Eye (tissue), 1 donor: ENCODE results near the gene AKAP13.
A peak's percentile ranks its signal among the peaks of the same experiment; 100 is the strongest.
"Not testable (repeated sequence)": the region's sequence is repeated elsewhere in the genome, so short reads cannot be mapped to it uniquely, and the experiment has no call there.

Experiments
- DNase-seq: peaks from one replicate; pipeline ENCODE4 v3.0.0-alpha.2; 2015

The AKAP13 gene, protein sequence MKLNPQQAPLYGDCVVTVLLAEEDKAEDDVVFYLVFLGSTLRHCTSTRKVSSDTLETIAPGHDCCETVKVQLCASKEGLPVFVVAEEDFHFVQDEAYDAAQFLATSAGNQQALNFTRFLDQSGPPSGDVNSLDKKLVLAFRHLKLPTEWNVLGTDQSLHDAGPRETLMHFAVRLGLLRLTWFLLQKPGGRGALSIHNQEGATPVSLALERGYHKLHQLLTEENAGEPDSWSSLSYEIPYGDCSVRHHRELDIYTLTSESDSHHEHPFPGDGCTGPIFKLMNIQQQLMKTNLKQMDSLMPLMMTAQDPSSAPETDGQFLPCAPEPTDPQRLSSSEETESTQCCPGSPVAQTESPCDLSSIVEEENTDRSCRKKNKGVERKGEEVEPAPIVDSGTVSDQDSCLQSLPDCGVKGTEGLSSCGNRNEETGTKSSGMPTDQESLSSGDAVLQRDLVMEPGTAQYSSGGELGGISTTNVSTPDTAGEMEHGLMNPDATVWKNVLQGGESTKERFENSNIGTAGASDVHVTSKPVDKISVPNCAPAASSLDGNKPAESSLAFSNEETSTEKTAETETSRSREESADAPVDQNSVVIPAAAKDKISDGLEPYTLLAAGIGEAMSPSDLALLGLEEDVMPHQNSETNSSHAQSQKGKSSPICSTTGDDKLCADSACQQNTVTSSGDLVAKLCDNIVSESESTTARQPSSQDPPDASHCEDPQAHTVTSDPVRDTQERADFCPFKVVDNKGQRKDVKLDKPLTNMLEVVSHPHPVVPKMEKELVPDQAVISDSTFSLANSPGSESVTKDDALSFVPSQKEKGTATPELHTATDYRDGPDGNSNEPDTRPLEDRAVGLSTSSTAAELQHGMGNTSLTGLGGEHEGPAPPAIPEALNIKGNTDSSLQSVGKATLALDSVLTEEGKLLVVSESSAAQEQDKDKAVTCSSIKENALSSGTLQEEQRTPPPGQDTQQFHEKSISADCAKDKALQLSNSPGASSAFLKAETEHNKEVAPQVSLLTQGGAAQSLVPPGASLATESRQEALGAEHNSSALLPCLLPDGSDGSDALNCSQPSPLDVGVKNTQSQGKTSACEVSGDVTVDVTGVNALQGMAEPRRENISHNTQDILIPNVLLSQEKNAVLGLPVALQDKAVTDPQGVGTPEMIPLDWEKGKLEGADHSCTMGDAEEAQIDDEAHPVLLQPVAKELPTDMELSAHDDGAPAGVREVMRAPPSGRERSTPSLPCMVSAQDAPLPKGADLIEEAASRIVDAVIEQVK (N-terminal part only)

DNA sequence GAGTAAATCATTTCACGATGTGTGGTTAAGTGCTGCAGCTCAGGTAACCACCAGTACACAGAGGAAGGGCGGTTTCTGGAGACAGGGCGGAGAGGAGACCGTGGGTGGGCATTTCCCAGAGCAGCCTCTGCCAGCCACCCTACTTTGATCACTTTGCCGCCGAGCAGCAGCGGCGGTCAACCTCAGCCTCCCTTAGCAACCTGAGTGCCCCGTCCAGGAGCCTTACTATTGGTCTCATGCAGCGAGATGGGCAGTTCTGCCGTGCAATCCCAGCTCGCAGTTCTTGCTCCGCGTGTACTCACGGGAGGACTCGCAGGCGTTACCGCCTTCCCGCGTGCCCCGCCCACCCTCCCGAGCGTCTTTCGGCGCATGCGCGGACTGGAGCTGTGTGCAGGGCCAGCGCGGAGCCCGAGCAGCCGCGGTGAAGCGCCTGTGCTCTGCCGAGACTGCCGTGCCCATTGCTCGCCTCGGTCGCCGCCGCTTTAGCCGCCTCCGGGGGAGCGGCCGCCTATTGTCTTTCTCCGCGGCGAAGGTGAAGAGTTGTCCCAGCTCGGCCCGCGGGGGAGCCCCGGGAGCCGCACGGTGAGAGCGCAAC lies at the start of gene AKAP13:
AKAP13 (plus strand) TSS at position 387 of the 595 bp plus-strand sequence. CDS start 105,118 bp downstream, outside the sequence.
- peak; percentile 98 for DNase-seq

DNA sequence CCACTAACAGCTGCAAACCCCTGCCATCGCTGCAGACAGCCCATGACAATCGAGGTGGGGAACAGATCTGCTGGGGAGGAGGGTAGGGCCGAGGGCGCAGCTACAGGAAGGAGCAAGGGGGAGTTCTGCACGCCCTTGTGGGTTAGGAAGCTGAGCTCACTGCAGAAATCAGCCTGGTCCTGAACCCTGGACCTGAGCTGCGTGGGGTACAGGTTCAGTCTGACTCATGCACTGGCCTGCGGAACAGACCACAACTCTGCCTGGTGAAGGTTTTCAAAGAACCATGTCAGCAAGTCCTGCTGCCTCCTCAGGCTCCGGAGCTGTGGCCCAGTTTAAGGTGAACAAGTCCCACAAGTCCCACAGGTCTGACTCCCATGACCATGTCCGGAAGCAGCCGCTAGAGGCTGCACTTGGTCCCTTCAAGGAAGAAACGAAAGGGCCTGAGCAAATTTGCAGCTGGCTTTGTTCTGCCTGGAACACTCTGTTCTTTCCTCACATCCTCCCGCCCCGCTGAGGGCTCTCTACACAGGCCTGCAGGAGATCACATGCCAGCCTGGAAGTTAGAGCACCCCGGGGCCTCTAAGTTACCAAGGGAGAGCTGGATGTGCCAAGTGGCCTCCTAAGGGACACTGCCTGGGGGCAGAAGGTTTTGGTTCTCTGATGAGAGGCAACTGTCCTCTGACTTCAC lies 49.4 kb upstream of the AKAP13 start:
- peak; percentile 93 for DNase-seq

DNA sequence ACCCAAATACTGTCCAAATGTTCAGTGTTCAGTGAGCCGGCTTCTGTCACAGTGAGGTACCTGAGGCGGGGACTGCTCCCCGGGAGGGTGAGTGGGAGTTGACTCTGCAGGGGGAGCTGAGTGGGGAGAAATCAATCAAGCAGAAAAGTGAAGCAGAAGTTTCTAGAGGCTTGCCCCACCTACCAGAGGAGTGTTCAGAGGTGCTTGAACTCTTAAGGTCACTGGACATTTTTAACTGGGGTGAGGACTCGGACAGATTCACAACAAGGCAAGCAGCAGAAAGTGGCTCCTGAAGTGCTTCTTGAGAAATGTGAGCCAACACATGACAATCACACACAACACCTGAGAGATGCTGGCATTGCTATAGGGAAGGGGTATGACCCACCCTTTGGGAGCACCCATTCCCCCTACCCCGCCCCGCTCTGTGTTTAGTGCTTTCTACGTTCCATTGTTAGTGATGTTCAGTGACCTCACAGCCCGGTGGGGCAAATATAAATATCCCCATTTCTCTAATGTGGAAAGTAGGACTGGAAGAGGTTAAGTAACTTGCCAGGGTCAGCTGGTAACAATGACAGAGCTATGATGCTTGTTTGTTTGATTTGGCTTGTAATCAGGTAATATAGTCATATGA lies 48.6 kb upstream of the AKAP13 start:
- no peak for DNase-seq

DNA sequence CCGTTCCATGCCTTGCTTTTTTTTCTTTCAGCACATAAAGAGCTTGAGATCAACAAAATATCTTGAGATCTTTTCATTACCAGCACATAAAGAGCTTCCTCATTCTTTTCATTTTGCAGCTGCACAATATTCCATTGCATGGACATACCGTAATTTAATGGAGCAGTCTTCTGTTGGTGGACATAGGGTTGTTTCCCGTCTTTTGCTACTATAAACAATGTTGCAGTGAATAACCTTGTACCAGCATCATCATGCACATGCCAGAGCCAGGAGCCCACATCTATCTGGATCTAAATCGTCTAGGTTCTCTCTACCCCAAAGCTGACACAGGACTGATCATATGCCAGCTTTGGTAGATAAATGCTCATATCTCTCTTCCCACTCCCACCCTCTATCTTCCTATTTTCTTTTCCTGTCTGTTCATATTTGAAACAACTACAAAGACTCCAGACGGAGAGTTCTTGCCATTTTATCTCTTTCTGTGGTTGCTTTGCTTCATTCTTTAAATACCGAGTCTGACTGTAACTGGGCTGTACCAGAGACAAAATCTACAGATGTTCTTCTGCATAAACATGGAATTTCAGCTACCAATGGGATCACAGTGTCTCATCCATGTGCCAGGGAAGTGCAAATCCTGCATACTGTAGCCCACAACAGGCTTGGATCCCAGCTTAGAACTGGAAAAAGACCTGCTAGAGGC lies 47.1 kb upstream of the AKAP13 start:
- peak; percentile 23 for DNase-seq

DNA sequence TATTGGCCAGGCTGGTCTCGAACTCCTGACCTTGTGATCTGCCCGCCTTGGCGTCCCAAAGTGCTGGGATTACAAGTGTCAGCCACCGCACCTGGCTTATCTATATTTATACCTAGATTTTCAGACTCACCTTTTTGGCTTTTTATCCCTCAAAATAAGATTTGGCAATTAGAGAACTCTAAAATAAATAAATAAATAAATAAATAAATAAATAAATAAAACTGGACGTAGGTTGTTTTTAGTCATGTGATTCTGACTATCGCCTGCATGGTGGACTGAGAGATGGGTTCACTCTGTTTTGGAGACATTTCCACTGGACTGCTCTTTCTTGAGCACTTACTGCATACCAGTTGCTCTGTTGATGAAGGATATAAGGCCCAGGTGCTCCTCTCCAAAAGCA lies 46.2 kb upstream of the AKAP13 start:
- DNase-seq = no peak

DNA sequence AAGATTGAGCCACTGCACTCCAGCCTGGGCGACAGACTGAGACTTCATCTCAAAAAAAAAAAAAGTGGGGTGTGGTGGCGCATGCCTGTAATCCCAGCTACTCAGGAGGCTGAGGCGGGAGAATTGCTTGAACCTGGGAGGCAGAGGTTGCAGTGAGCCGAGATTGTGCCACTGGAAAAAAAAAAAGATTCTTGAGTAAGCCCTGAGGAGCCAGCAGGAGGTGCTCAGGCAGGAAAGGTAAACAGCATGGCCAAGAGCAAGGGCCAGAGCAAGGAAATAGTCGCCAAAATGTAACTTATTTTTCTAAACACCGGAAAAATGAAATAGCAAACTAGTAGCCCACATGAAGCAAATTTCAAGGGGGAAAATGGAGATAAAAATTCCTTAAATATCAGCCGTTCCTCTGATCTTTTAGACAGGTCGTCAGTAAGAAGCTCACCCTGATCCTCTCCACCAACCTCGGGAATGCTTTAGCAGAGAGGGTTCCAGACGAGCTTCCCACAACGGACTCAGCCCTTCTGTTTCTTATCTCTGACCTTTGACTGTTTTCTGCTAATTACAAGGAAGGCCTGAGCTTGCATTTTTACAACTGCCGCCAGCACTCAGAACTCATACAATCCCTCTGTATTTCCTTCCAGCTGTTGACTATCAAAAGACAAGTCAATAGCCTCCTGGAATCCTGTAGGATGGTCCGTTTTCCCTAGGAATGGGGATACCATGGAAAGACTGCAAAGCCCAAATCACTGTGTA lies 45.0 kb upstream of the AKAP13 start:
- no peak for DNase-seq

DNA sequence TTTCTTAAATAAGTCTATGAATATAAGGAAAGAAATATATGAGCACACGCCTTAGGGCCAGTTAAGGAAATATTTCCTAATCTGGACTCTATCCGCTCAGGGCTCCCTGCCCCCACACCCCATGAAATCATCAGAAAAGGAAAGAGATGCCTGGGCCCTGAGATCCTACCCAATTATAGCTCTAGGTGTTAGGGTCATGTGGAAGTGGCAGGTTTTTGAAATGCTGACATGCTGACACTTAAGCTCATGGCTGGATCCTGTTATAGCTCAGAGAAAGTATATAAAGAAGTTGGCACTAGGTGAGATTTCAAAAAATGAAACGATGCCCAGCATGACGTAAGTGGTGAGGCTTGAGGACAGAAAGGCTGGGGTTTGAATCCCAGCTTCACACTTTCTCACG lies 43.5 kb upstream of the AKAP13 start:
- DNase-seq = no peak

DNA sequence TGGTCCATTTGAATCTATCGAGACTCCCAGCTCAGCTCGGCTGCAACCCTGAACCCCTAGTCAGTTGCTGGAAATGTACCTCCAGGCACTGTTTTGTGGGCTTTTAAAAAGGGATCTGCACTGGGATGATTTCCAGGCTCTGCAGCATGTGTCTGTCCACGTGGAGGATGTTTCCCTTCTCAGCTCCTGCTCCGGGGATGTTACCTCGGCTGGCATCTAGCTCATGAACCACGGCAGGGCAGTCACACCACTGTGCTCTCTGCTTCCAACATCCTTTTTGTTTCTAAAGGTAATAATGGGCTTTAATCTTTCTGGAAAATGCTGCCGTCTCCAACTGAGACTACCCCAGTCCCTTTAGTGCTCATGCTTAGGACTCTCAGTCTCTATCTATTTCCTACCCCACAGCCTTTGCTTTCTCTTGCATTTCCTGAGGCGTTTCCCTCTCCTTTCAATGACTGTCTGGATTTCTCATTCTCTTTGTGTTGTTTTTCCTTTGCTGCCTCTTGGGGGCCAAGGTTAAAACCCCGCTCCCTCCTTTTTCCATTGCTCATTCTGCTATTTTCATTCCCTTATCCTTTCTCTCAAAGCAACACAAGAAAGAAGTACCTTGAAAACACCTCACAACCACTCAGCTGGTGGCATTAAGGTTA lies 42.9 kb upstream of the AKAP13 start:
- DNase-seq = no peak

DNA sequence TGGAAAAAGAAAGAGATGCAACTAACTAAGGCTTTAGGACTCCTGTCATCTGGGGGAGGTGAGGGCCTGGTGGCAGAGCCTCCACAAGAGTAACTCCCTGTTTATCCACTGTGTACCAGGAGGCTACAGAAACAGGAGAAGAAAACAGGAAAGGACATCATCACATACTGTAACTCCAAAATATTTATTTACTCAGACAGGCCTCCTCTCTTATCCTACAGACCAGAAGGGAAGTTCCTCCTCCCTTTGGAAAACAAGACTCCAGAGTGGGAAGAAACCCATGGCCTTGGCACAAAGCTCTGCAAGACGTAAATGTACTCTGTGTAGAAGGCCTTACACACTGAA lies 40.1 kb upstream of the AKAP13 start:
- DNase-seq = no peak

DNA sequence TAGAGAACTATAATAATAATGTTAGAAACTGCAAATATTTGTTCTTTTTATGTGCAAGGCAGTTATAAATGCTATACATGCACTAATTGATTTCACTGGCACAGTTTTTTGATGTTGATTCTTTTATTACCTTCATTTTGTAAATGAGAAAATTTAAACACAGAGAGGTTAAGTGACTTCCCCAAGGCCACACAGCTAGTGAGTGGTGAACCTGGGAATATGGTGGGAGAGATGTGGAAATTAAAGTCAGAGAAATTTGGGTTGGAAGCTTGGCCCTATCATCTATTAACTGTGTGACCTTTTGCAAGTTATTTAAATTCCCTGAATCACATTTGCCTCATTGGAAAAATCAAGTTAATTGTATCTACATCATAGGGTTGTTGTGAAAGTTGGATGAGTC lies 39.6 kb upstream of the AKAP13 start:
- no peak for DNase-seq

DNA sequence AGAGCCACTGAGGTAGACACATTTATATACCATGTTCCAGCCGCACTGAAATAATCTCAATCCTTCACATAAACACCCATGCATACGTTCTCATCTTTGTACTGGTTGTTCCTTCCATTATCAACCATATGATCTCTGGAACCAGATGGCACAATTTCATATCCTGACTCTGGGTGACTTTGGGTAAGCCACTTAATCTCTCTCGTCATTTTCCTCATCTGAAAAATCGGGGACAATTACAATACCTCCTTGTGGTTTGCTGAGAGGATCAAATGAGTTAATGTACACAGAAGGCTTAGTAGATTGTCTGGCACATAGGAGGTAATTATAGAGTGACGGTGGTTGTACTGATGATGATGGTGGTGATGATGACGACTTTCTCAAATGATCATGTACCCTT lies 38.2 kb upstream of the AKAP13 start:
- not testable (repeated sequence) for DNase-seq

DNA sequence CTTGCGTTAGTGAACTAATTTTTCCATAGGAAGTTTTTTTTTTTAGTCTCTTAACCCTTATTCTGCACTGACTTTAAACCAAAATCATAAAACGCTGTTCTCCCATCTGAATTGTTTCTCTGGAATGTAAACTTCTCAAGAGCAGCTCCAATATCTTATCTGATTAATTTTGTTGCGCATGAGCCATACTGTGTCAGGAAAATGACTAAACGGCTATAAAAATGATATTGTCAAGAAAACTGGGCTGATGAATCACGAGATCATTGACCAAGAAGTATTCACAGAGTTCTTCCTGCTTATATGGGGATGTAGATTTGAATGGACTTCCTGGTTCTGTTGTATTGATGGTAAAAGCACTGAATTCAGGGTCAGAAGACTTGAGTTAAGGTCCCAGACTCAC lies 37.0 kb upstream of the AKAP13 start:
- not testable (repeated sequence) for DNase-seq

DNA sequence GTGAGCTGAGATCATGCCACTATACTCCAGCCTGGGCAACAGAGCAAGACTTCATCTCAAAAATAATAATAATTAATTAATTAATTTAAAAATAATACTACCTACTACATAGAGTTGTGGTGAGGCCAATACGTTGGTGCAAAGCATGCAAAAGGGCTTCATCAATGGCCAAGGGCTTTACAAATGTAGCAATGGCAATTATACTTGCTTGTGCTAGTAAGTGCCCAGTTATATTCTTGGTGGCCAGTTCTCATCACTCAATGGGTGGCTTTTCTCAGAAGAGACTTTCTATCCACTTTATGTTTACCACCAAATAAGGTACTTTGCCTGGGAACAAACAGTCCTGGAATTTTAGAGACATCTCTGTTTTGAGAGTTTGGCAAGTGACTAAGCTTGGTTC lies 36.2 kb upstream of the AKAP13 start:
- DNase-seq = not testable (repeated sequence)

DNA sequence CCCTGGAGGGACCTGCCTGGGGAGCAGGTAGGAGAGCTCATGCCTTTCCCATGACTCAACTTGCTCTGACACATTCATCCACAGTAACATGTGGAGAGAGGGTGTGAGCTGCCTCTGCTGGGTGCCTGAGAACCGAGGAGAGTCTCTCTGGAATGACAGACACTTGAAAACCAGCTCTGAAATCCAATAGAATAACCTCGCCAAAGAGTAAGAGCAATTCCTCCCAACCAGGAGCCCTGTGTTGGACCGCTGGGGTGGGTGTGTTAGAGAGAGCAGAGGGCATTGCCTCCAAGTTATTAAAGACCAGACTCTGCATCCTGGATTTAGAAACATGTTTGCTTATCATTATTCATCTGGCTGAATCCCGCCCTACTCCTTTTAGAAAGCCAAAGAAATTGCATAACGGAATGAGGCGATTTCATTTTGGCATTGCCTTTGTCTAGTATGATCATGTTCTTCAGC lies 35.7 kb upstream of the AKAP13 start:
- DNase-seq = not testable (repeated sequence)

DNA sequence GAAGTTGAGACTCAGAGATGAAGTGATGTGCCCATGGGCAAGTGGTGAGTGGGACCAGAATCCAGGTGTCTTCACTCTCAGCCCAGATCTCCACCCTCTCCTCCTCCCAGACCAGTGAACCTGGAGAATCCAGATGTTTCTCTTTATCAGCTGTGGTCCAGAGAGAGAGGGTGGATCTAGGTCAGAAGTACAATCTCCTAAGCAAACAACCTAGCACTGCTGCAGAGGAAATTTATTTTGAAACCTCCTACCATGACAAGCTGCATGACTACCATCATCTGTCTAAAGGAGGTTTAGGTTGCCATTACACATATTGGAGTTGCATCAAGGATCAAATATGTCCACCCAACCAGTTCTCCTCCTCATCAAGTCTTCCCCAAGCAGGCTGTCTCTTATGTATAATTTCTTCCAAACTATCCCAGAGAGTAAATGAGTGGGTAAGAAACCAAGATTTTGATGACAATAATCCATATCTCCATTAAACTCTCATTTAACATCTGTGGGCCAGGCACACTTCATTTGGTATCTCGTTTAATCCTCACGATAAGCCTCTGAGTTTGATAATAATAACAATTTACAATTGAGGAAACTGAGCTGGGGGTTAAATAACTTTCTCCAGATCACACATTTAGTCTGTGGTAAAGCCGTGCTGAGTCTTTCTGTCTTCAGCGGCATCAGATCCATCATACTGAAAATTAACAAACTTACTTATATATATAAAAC lies 35.0 kb upstream of the AKAP13 start:
- not testable (repeated sequence) for DNase-seq

DNA sequence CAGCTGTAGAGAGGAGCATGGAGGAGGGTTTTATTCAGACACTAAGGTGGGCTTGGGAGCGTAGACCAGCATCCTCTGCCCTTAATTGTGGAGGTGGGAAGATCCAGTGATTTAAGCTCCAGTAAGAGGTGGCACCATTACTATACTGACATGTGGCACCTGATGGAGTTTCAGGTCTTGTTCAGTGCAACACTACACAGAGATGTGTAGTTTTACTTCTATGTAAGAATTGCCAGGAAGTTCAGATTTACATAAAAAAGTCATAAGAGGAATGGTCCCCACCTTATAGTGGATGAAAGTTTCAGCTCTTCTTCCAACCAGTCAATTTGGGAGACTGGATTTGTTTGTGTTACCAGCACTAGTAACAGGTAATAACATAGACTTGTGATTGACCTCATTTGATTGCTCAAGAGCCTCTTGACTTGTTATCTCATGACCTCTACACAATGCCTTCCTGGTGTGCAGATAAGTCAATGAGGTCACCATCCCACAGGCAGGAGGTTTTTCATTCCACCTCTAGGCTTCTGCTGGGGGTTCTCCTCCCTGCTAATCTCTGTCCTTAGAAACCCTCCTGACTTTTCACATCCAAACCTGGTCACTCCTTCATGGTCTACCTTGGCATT lies 33.8 kb upstream of the AKAP13 start:
- DNase-seq = not testable (repeated sequence)

DNA sequence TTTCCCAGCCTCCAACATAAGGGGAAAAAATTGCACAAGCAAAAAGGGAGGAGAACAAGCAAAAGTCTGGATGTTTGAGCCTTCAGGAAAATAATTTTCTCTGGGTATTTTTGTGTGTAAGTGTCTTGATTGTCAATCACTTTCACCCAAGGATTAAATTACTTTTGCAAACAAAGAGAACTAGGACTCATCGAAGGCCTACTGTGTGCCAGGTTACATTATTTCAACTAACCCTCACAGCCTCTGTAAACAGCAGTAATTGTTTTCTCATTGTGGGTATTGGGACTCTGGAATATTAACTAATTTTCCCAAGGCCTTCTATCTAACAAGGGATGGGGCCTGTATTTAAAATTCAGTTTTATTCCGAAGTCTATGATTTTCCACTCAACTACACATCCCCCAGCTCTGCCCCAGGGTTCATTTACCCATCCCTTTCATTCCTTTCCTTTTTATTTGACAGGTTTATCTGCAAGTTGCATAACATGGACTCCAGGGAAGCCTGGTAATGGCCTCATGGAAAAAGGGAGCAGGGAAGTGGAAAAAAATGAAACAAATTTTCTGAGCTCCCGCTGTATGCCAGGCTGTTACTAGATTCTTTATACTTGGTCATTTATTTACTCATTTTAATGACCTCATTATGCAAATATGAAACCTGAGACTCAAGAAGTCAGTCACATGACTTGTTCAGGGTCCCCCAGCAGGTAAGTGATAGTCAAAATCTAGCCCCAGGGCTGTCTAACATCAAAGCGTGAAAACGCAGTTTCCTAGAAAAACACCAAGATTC lies 32.9 kb upstream of the AKAP13 start:
- peak; percentile 38 for DNase-seq
